Colonic mucosa (tissue), 4 donors: ENCODE results near the gene WASF1. TPM values are rescaled to one million over a fixed set of nuclear protein-coding genes. Genes with fewer than 3 reads are reported as not detected.

Experiments
- DNase-seq: peaks from one replicate; pipeline ENCODE4 v3.0.0-alpha.2; 2020
- H3K27ac ChIP-seq: fragments of 200-600 bp; one replicate; pipeline ENCODE4 v1.8.0; 2021
- H3K27me3 ChIP-seq: fragments of 200-600 bp; one replicate; pipeline ENCODE4 v1.8.0; 2021
- H3K36me3 ChIP-seq: fragments of 200-600 bp; one replicate; pipeline ENCODE4 v1.8.0; 2021
- H3K4me1 ChIP-seq: fragments of 200-600 bp; one replicate; pipeline ENCODE4 v1.8.0; 2021; ENCODE audit warnings: mild to moderate bottlenecking
- H3K4me3 ChIP-seq: fragments of 200-600 bp; one replicate; pipeline ENCODE4 v1.8.0; 2021
- H3K9ac ChIP-seq, 2 donors: one replicate each; pipeline ENCODE4 v1.7.0; 2013; ENCODE audit warnings: control low read depth in 2 of 2, low read depth in 2 of 2, low read length in 2 of 2
- H3K9me3 ChIP-seq: fragments of 200-600 bp; one replicate; pipeline ENCODE4 v1.8.0; 2021
- CTCF ChIP-seq: fragments of 200-600 bp; IDR thresholded peaks from one replicate; pipeline ENCODE4 v1.8.0; 2022; ENCODE audit warnings: antibody characterized with exemption, mild to moderate bottlenecking
- intact Hi-C: fragments of 100-400 bp; cut with DNase I; formaldehyde crosslinking; loops from one replicate; pipeline ENCODE4 v1.14.1; 2022
- total RNA-seq, 2 donors: library from RNA; stranded (reverse); fragmentation: NEBNext Ultra II Directional in 1 of 2; extraction: Animal tissue kit (Norgen Biotek cat#: 25700) in 1 of 2; gene quantifications; one replicate each; pipeline ENCODE4 v1.2.1, GENCODE V29; 2021
- donor health status: healthy.
- donor health status: DM: no; HTN: no; CAD: no.
- donor health status: DM: no; HTN: no; CAD: no.

Gene WASF1
- total RNA-seq, 2 donors from 2014 or later, result 2.2 to 4.8 TPM

GRCh38 chr6:110098511-110099116, 80.9 kb downstream of the WASF1 start:
- no peak for TF ChIP-seq CTCF
- no peaks in the 10 kb centered on the region for H3K27me3 ChIP-seq
- no peak overlapping the region for H3K9ac ChIP-seq
- H3K4me3 ChIP-seq, result no peak overlapping the region
- no peaks in the 10 kb centered on the region for H3K36me3 ChIP-seq
- intact Hi-C loops, result no loop called here
- DNase-seq, result no peak
- H3K9me3 ChIP-seq, result no peaks in the 10 kb centered on the region
- no peak overlapping the region for H3K27ac ChIP-seq
- no peaks in the 10 kb centered on the region for H3K4me1 ChIP-seq

GRCh38 chr6:110097443-110097842, 82.0 kb downstream of the WASF1 start:
- intact Hi-C loops, result no loop called here
- Histone ChIP-seq H3K4me3 (no peak overlapping the region), H3K4me1 (no peaks in the 10 kb centered on the region)

GRCh38 chr6:110095935-110096334, 83.5 kb downstream of the WASF1 start:
- intact Hi-C loops, result no loop called here
- no peaks in the 10 kb centered on the region for H3K4me1 ChIP-seq
- no peak overlapping the region for H3K9ac ChIP-seq
- no peak overlapping the region for H3K4me3 ChIP-seq
- no peak for TF ChIP-seq CTCF
- H3K27ac ChIP-seq, result no peak overlapping the region
- H3K36me3 ChIP-seq, result no peaks in the 10 kb centered on the region
- no peaks in the 10 kb centered on the region for H3K27me3 ChIP-seq
- H3K9me3 ChIP-seq, result no peaks in the 10 kb centered on the region
- DNase-seq, result no peak

More at GRCh38 chr6:110097443-110097842, 82.0 kb downstream of the WASF1 start:
- no peak for TF ChIP-seq CTCF
- no peak overlapping the region for H3K27ac ChIP-seq
- no peak overlapping the region for H3K9ac ChIP-seq
- no peaks in the 10 kb centered on the region for H3K9me3 ChIP-seq
- H3K36me3 ChIP-seq, result no peaks in the 10 kb centered on the region
- DNase-seq, result no peak
- no peaks in the 10 kb centered on the region for H3K27me3 ChIP-seq

GRCh38 chr6:110095101-110095500, 84.4 kb downstream of the WASF1 start:
- Histone ChIP-seq H3K9ac (no peak overlapping the region), H3K36me3 (no peaks in the 10 kb centered on the region), H3K4me3 (no peak overlapping the region), H3K27ac (no peak overlapping the region), H3K27me3 (no peaks in the 10 kb centered on the region), H3K9me3 (no peaks in the 10 kb centered on the region), H3K4me1 (no peaks in the 10 kb centered on the region)
- intact Hi-C loops, result no loop called here
- TF ChIP-seq CTCF, result no peak
- DNase-seq, result no peak

GRCh38 chr6:110093981-110094380, 85.5 kb downstream of the WASF1 start:
- Histone ChIP-seq H3K27me3 (no peaks in the 10 kb centered on the region), H3K27ac (no peak overlapping the region), H3K9ac (no peak overlapping the region), H3K9me3 (no peaks in the 10 kb centered on the region), H3K4me1 (no peaks in the 10 kb centered on the region), H3K36me3 (no peaks in the 10 kb centered on the region), H3K4me3 (no peak overlapping the region)
- TF ChIP-seq CTCF, result no peak
- DNase-seq, result no peak
- intact Hi-C loops, result no loop called here
